Skeletal muscle satellite cell (primary cell): Measurements from ENCODE around the gene GP1BA.
A peak's percentile ranks its signal among the peaks of the same experiment; 100 is the strongest.

Experiments
- H3K27me3 ChIP-seq: 2 replicates; pipeline ENCODE4 v1.7.0; 2013; ENCODE audit warnings: low read length; ENCODE audit not compliant: control insufficient read depth, insufficient read depth
- H3K36me3 ChIP-seq: 2 replicates; pipeline ENCODE4 v1.7.0; 2013; ENCODE audit warnings: mild to moderate bottlenecking, control low read depth, low read length; ENCODE audit not compliant: insufficient read depth
- H3K4me1 ChIP-seq: 2 replicates; pipeline ENCODE4 v1.7.0; 2013; ENCODE audit warnings: low read length; ENCODE audit not compliant: control insufficient read depth, insufficient read depth
- H3K4me2 ChIP-seq: 2 replicates; pipeline ENCODE4 v1.7.0; 2013; ENCODE audit warnings: mild to moderate bottlenecking, low read length
- H3K4me3 ChIP-seq: 2 replicates; pipeline ENCODE4 v1.7.0; 2013; ENCODE audit warnings: low read length
- H3K9ac ChIP-seq: 2 replicates; pipeline ENCODE4 v1.7.0; 2013; ENCODE audit warnings: mild to moderate bottlenecking, low read depth, low read length, moderate library complexity
- H3K9me3 ChIP-seq: replicated peaks from 2 replicates; pipeline ENCODE4 v1.7.0; 2013; ENCODE audit warnings: mild to moderate bottlenecking, control low read depth, low read length

The GP1BA gene

GRCh38 chr17:4948166-4948930, 16.3 kb downstream of the GP1BA start, which contains the start of gene PFN1:
Gene PFN1 (minus strand): TSS chr17:4948530. CDS start chr17:4948394, 136 bp downstream.
- H3K9ac ChIP-seq: peak within 1 kb of the TSS; percentile 97
- H3K36me3 ChIP-seq: peaks cover 40% of the 10 kb centered on the region
- peak within 1 kb of the TSS; percentile 92 for H3K4me2 ChIP-seq
- peak within 1 kb of the TSS; percentile 99 for H3K4me3 ChIP-seq
- no peaks in the 10 kb centered on the region for H3K27me3 ChIP-seq
- H3K9me3 ChIP-seq: no peaks in the 10 kb centered on the region
- peaks cover 49% of the 10 kb centered on the region for H3K4me1 ChIP-seq

GRCh38 chr17:4948931-4949320, 16.8 kb downstream of the GP1BA start:
- H3K36me3 ChIP-seq: peaks cover 34% of the 10 kb centered on the region

GRCh38 chr17:4949321-4950074, 17.4 kb downstream of the GP1BA start:
- H3K27me3 ChIP-seq: no peaks in the 10 kb centered on the region
- H3K4me2 ChIP-seq: peak overlapping the region; percentile 86
- H3K4me3 ChIP-seq: peak overlapping the region; percentile 99
- H3K9me3 ChIP-seq: no peaks in the 10 kb centered on the region
- peaks cover 29% of the 10 kb centered on the region for H3K36me3 ChIP-seq
- H3K9ac ChIP-seq: peak overlapping the region; percentile 72
- peaks cover 53% of the 10 kb centered on the region for H3K4me1 ChIP-seq

More at GRCh38 chr17:4948931-4949320, 16.8 kb downstream of the GP1BA start:
- Histone ChIP-seq H3K4me3 (peak overlapping the region; percentile 99), H3K9ac (peak overlapping the region; percentile 72), H3K27me3 (no peaks in the 10 kb centered on the region), H3K4me1 (peaks cover 53% of the 10 kb centered on the region), H3K9me3 (no peaks in the 10 kb centered on the region), H3K4me2 (peak overlapping the region; percentile 86)

GRCh38 chr17:4950075-4950745, 18.1 kb downstream of the GP1BA start:
- peak overlapping the region; percentile 81 for H3K9ac ChIP-seq
- peak overlapping the region; percentile 92 for H3K4me2 ChIP-seq
- H3K4me1 ChIP-seq: peaks cover 47% of the 10 kb centered on the region
- H3K4me3 ChIP-seq: peak overlapping the region; percentile 66
- H3K27me3 ChIP-seq: no peaks in the 10 kb centered on the region
- no peaks in the 10 kb centered on the region for H3K9me3 ChIP-seq
- H3K36me3 ChIP-seq: peaks cover 23% of the 10 kb centered on the region

- Histone ChIP-seq H3K27me3 (no peaks in the 10 kb centered on the region), H3K36me3 (peaks cover 17% of the 10 kb centered on the region), H3K9ac (peak within 1 kb of the TSS; percentile 81), H3K4me1 (peaks cover 41% of the 10 kb centered on the region), H3K9me3 (no peaks in the 10 kb centered on the region), H3K4me3 (peak within 1 kb of the TSS; percentile 66), H3K4me2 (peak within 1 kb of the TSS; percentile 92)
Observed at GRCh38 chr17:4950746-4951204, 18.7 kb downstream of the GP1BA start, which contains the start of gene ENO3. Gene ENO3 (plus strand): TSS chr17:4951119. CDS start chr17:4951830, 711 bp downstream.

- no peaks in the 10 kb centered on the region for H3K27me3 ChIP-seq
- H3K36me3 ChIP-seq: peaks cover 12% of the 10 kb centered on the region
- H3K9ac ChIP-seq: no peak overlapping the region
- peak overlapping the region; percentile 92 for H3K4me2 ChIP-seq
- H3K9me3 ChIP-seq: no peaks in the 10 kb centered on the region
- peaks cover 40% of the 10 kb centered on the region for H3K4me1 ChIP-seq
- H3K4me3 ChIP-seq: peak overlapping the region; percentile 66
Observed at GRCh38 chr17:4951486-4951885, 19.4 kb downstream of the GP1BA start.

GRCh38 chr17:4953451-4953961, 21.4 kb downstream of the GP1BA start:
- peak overlapping the region; percentile 75 for H3K4me2 ChIP-seq
- H3K4me1 ChIP-seq: peaks cover 40% of the 10 kb centered on the region
- peak overlapping the region; percentile 48 for H3K4me3 ChIP-seq
- no peaks in the 10 kb centered on the region for H3K9me3 ChIP-seq
- peak overlapping the region; percentile 64 for H3K9ac ChIP-seq
- no peaks in the 10 kb centered on the region for H3K36me3 ChIP-seq
- H3K27me3 ChIP-seq: no peaks in the 10 kb centered on the region

GRCh38 chr17:4955091-4955490, 23.0 kb downstream of the GP1BA start:
- peaks cover 12% of the 10 kb centered on the region for H3K36me3 ChIP-seq
- H3K27me3 ChIP-seq: no peaks in the 10 kb centered on the region
- H3K9ac ChIP-seq: no peak overlapping the region
- H3K9me3 ChIP-seq: no peaks in the 10 kb centered on the region
- H3K4me2 ChIP-seq: no peak overlapping the region
- peaks cover 39% of the 10 kb centered on the region for H3K4me1 ChIP-seq
- H3K4me3 ChIP-seq: no peak overlapping the region

GRCh38 chr17:4956493-4957061, 24.5 kb downstream of the GP1BA start:
- no peak overlapping the region for H3K4me3 ChIP-seq
- H3K9me3 ChIP-seq: no peaks in the 10 kb centered on the region
- H3K4me1 ChIP-seq: peaks cover 24% of the 10 kb centered on the region
- no peak overlapping the region for H3K9ac ChIP-seq
- H3K36me3 ChIP-seq: peaks cover 19% of the 10 kb centered on the region
- no peaks in the 10 kb centered on the region for H3K27me3 ChIP-seq
- H3K4me2 ChIP-seq: no peak overlapping the region

- H3K4me3 ChIP-seq: no peak overlapping the region
- H3K4me2 ChIP-seq: no peak overlapping the region
- H3K4me1 ChIP-seq: peaks cover 14% of the 10 kb centered on the region
- peaks cover 19% of the 10 kb centered on the region for H3K36me3 ChIP-seq
- H3K9ac ChIP-seq: no peak overlapping the region
- no peaks in the 10 kb centered on the region for H3K9me3 ChIP-seq
- H3K27me3 ChIP-seq: no peaks in the 10 kb centered on the region
Observed at GRCh38 chr17:4958102-4958501, 26.0 kb downstream of the GP1BA start.
